ENCODE measurements around the gene ERCC2. TPM values are rescaled to one million over a fixed set of nuclear protein-coding genes. Genes with fewer than 3 reads are reported as not detected.

ERCC2 gene
- total RNA-seq, 1 donor from 2014 or later: 33.6 TPM

GRCh38 chr19:45385392-45386221 lies 15.2 kb upstream of the ERCC2 start:
- H3K36me3 Mint-ChIP-seq (ENCODE audit: low read depth): no peaks in the 10 kb centered on the region
- intact Hi-C loops (cut with micrococcal nuclease): no loop called here
- no peaks in the 10 kb centered on the region for H3K9me3 Mint-ChIP-seq
- DNase-seq: no peak
- no peak overlapping the region for H3K27ac Mint-ChIP-seq
- no peak overlapping the region for H3K4me3 Mint-ChIP-seq
- H3K27me3 Mint-ChIP-seq: peaks cover 23% of the 10 kb centered on the region
- no peaks in the 10 kb centered on the region for H3K4me1 Mint-ChIP-seq

DNA sequence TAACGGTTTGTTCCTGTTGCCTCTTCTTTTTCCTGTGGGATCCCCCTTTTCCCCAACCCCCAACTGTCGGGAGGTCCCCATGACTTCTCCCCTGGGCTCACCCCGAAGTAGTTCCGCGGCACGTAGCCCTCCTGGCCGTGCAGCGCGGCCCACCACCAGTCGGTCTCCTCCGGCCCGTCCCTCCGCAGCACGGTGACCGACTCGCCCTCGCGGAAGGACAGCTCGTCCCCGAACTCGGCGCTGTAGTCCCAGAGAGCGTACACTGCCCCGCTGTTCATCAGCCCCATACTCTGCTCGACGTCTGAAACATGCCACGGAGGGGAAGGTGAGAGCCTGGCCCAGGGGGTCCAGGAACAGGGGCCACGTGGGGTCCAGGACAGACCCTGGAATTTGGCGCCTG lies 12.1 kb upstream of the ERCC2 start:
- DNase-seq: no peak
- no peak overlapping the region for H3K27ac Mint-ChIP-seq
- no peaks in the 10 kb centered on the region for H3K36me3 Mint-ChIP-seq (ENCODE audit: low read depth)
- H3K4me3 Mint-ChIP-seq: no peak overlapping the region
- H3K9me3 Mint-ChIP-seq: no peaks in the 10 kb centered on the region
- intact Hi-C loops (cut with micrococcal nuclease): no loop called here
- H3K4me1 Mint-ChIP-seq: no peaks in the 10 kb centered on the region
- peaks cover 18% of the 10 kb centered on the region for H3K27me3 Mint-ChIP-seq

- intact Hi-C loops (cut with micrococcal nuclease): no loop called here
- H3K27me3 Mint-ChIP-seq: peaks cover 4% of the 10 kb centered on the region
- no peaks in the 10 kb centered on the region for H3K9me3 Mint-ChIP-seq
- no peak for DNase-seq
- no peak overlapping the region for H3K27ac Mint-ChIP-seq
- no peak overlapping the region for H3K4me3 Mint-ChIP-seq
- no peaks in the 10 kb centered on the region for H3K4me1 Mint-ChIP-seq
- no peaks in the 10 kb centered on the region for H3K36me3 Mint-ChIP-seq (ENCODE audit: low read depth)
Measured at GRCh38 chr19:45380107-45380506, 9.7 kb upstream of the ERCC2 start.

- Mint-ChIP-seq H3K4me1 (no peaks in the 10 kb centered on the region), H3K36me3 (ENCODE audit: low read depth) (no peaks in the 10 kb centered on the region), H3K9me3 (no peaks in the 10 kb centered on the region), H3K27me3 (no peaks in the 10 kb centered on the region), H3K4me3 (no peak overlapping the region), H3K27ac (no peak overlapping the region)
- no peak for DNase-seq
- intact Hi-C loops (cut with micrococcal nuclease): no loop called here
Measured at GRCh38 chr19:45376045-45376724, 5.8 kb upstream of the ERCC2 start.

DNA sequence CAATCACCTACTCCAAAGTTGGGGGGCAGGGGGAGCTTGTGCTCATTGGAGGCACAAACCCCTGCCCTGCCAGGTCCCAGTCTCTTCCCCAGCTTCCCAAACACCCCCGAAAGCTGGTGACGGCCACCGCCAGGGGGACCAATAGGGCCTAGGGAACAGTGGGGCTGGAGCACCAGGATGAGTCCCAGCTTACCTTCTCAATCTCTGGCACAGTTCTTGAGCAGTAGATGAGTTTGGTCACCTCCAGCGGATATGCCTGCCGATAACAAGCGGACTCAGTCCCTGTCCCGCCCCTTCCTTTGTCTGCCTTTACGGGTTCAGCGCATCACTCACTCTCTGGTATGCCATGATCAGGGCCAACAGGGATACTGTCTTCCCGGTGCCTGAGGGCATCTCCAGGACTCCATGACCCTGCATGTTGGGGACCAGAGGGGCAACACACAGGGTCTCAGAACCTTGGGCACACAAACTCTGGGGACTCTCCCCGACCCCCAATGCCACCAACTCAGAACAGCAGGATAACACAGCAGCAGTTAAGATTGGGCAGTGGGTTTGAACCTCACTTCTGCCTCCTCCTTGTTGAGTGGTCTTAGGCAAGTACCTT lies 1.5 kb downstream of the ERCC2 start:
- Mint-ChIP-seq H3K36me3 (ENCODE audit: low read depth) (peaks cover 6% of the 10 kb centered on the region), H3K4me1 (peaks cover 17% of the 10 kb centered on the region), H3K27ac (no peak overlapping the region), H3K27me3 (no peaks in the 10 kb centered on the region), H3K9me3 (no peaks in the 10 kb centered on the region), H3K4me3 (peak overlapping the region; percentile 65)
- intact Hi-C loops (cut with micrococcal nuclease): no loop called here
- no peak for DNase-seq

DNA sequence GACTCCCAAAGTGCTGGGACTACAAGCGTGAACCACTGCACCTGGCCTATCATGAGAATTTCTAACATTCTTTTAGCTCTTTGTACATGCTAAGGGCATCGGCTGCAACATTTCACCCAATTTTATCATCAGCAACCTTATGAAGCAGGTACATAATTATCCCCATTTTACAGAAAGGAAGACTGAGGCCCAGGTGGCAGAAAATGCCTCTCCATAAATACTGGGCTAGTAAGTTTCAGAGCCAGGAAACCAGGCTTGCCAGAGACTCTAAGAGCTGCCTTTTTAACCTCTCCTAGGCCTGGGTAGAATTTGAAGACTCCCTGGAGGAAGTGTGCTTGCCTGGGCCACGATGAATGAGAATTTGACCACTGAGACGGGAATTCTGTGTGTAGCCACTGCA lies 2.2 kb downstream of the ERCC2 start:
- H3K27me3 Mint-ChIP-seq: no peaks in the 10 kb centered on the region
- H3K4me3 Mint-ChIP-seq: peak overlapping the region; percentile 4
- H3K9me3 Mint-ChIP-seq: no peaks in the 10 kb centered on the region

GRCh38 chr19:45364696-45365095 lies 5.7 kb downstream of the ERCC2 start:
- H3K9me3 Mint-ChIP-seq: no peaks in the 10 kb centered on the region
- peaks cover 7% of the 10 kb centered on the region for H3K4me1 Mint-ChIP-seq
- H3K4me3 Mint-ChIP-seq: no peak overlapping the region
- intact Hi-C loops (cut with micrococcal nuclease): no loop called here
- no peak overlapping the region for H3K27ac Mint-ChIP-seq
- no peak for DNase-seq
- peaks cover 19% of the 10 kb centered on the region for H3K36me3 Mint-ChIP-seq (ENCODE audit: low read depth)
- no peaks in the 10 kb centered on the region for H3K27me3 Mint-ChIP-seq

More for the DNA sequence above, 2.2 kb downstream of the ERCC2 start:
- H3K27ac Mint-ChIP-seq: no peak overlapping the region
- peaks cover 17% of the 10 kb centered on the region for H3K4me1 Mint-ChIP-seq
- DNase-seq: no peak
- H3K36me3 Mint-ChIP-seq (ENCODE audit: low read depth): peaks cover 6% of the 10 kb centered on the region
- intact Hi-C loops (cut with micrococcal nuclease): no loop called here

DNA sequence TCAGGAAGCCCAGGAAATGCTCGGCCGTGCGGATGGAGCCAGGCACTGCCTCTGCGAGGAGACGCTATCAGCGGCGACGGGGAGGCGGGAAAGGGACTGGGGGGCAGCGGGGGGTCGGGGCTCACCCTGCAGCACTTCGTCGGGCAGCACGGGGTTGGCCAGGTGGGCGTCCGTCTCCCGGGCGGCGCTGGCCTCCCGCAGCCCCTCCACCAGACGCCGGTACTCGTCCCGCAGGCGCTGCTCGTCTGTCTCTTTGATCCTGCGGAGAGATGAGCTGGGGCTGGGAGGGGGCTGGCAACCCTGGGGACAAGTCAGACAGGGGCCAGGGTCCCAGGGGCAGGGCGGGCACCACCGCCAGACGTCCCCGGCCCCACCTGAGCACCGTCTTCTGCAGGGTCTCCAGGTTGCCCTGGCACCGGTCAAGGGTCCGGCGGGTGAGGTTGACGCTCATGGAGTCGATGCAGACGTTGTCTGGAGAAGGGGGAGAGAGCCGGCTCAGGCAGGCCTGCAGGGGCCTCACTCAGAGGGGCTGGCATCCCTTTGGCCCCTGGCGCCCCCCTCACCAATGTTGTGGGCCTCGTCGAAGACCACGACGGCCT lies 6.4 kb downstream of the ERCC2 start:
- no peaks in the 10 kb centered on the region for H3K9me3 Mint-ChIP-seq
- no peak overlapping the region for H3K4me3 Mint-ChIP-seq
- DNase-seq: no peak
- H3K27ac Mint-ChIP-seq: no peak overlapping the region
- H3K27me3 Mint-ChIP-seq: no peaks in the 10 kb centered on the region
- H3K4me1 Mint-ChIP-seq: peaks cover 6% of the 10 kb centered on the region
- intact Hi-C loops (cut with micrococcal nuclease): no loop called here
- peaks cover 24% of the 10 kb centered on the region for H3K36me3 Mint-ChIP-seq (ENCODE audit: low read depth)

DNA sequence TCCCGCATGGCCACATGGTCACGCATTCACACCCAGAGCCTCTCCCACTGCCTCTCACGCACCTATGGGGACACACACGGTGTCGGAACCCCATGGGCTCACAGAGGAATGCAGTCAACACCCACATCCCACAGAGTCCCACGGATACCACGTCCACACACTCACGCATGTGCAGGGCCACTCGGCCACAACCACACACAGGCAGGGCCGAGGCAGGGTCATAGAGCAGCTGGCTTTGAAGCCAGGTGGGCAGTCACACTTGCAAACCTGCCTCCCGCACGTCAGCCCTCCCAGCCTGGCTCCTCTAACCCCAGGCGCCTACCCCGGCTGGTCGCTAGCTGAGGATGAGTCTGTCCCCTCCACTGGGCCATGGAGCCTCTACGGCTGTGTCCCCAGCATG lies 8.1 kb downstream of the ERCC2 start:
- H3K36me3 Mint-ChIP-seq (ENCODE audit: low read depth): peaks cover 26% of the 10 kb centered on the region
- no peak overlapping the region for H3K4me3 Mint-ChIP-seq
- no peaks in the 10 kb centered on the region for H3K4me1 Mint-ChIP-seq
- H3K9me3 Mint-ChIP-seq: no peaks in the 10 kb centered on the region
- DNase-seq: no peak
- intact Hi-C loops (cut with micrococcal nuclease): no loop called here
- H3K27me3 Mint-ChIP-seq: no peaks in the 10 kb centered on the region
- H3K27ac Mint-ChIP-seq: no peak overlapping the region

GRCh38 chr19:45361608-45362007 lies 8.8 kb downstream of the ERCC2 start:
- H3K27ac Mint-ChIP-seq: no peak overlapping the region
- H3K9me3 Mint-ChIP-seq: no peaks in the 10 kb centered on the region

DNA sequence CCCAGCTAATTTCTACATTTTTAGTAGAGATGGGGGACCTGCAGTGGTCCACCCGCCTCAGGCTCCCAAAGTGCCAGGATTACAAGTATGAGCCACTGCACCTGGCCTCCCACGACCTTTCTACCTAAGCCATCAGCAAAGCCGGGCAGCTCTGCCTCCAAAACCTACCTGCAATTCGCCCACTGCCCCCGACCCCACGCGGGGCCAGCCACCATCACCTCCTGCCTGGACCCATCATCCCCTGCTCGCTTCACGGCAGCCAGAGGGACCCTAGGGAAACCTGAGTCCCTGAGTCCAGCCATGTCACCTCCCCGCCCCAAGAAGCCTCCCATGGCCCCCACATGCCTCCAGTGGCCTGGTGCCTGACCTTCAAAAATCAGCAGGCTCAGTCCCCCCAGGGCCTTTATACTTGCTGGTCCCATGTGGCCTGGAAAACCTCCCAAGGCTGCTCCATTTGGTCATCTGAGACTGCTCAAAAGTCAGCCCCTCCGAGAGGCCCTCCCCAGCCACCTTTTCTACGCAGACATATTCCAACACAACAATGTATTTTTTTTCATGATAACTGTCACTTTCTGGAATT lies 12.1 kb downstream of the ERCC2 start:
- no peaks in the 10 kb centered on the region for H3K9me3 Mint-ChIP-seq
- peaks cover 44% of the 10 kb centered on the region for H3K36me3 Mint-ChIP-seq (ENCODE audit: low read depth)
- H3K4me1 Mint-ChIP-seq: no peaks in the 10 kb centered on the region
- intact Hi-C loops (cut with micrococcal nuclease): no loop called here
- H3K27ac Mint-ChIP-seq: no peak overlapping the region
- no peaks in the 10 kb centered on the region for H3K27me3 Mint-ChIP-seq
- DNase-seq: no peak
- H3K4me3 Mint-ChIP-seq: no peak overlapping the region

More at GRCh38 chr19:45361608-45362007, 8.8 kb downstream of the ERCC2 start:
- intact Hi-C loops (cut with micrococcal nuclease): no loop called here
- Mint-ChIP-seq H3K27me3 (no peaks in the 10 kb centered on the region), H3K36me3 (ENCODE audit: low read depth) (peaks cover 28% of the 10 kb centered on the region), H3K4me3 (no peak overlapping the region), H3K4me1 (no peaks in the 10 kb centered on the region)
- no peak for DNase-seq

- H3K4me3 Mint-ChIP-seq: no peak overlapping the region
- no peaks in the 10 kb centered on the region for H3K4me1 Mint-ChIP-seq
- H3K36me3 Mint-ChIP-seq (ENCODE audit: low read depth): peaks cover 45% of the 10 kb centered on the region
- no peaks in the 10 kb centered on the region for H3K27me3 Mint-ChIP-seq
- no peak for DNase-seq
- no peaks in the 10 kb centered on the region for H3K9me3 Mint-ChIP-seq
- H3K27ac Mint-ChIP-seq: no peak overlapping the region
- intact Hi-C loops (cut with micrococcal nuclease): no loop called here
Measured at GRCh38 chr19:45357445-45357783, 13.0 kb downstream of the ERCC2 start.

GRCh38 chr19:45356760-45357444 lies 13.5 kb downstream of the ERCC2 start:
- Mint-ChIP-seq H3K36me3 (ENCODE audit: low read depth) (peaks cover 42% of the 10 kb centered on the region), H3K27me3 (no peaks in the 10 kb centered on the region)
- intact Hi-C loops (cut with micrococcal nuclease): no loop called here

More at GRCh38 chr19:45356760-45357444, 13.5 kb downstream of the ERCC2 start:
- Mint-ChIP-seq H3K9me3 (no peaks in the 10 kb centered on the region), H3K27ac (no peak overlapping the region), H3K4me3 (no peak overlapping the region), H3K4me1 (no peaks in the 10 kb centered on the region)
- DNase-seq: no peak

Data from activated CD4-positive, alpha-beta T cell treated with anti-CD3 and anti-CD28 coated beads, Interleukin-2, amount 10 ng/mL, durations not matched to agents 24 days and 14 days (primary cell).